CD14-positive monocyte (primary cell): ENCODE data around the gene MIEF1. TPM values are rescaled to one million over a fixed set of nuclear protein-coding genes. Genes with fewer than 3 reads are reported as not detected.

Experiments
- DNase-seq, 3 donors: peaks; one replicate each; pipeline ENCODE4 v3.0.0-alpha.2; 2011 to 2022
- H2AFZ ChIP-seq: 2 replicates; pipeline ENCODE4 v1.6.0; 2012; ENCODE audit warnings: mild to moderate bottlenecking, low read depth, low read length, inconsistent platforms; ENCODE audit not compliant: insufficient read depth, poor library complexity, severe bottlenecking
- H3K27ac ChIP-seq, 2 donors: 1 replicate in 1 of 2; 2 replicates in 1 of 2; pipeline ENCODE4 v1.5.1; 2012 to 2013; ENCODE audit warnings: low read length in 2 of 2, control low read depth in 1 of 2, inconsistent platforms in 1 of 2, low read depth in 1 of 2, mild to moderate bottlenecking in 1 of 2
- H3K27me3 ChIP-seq, 2 donors: one replicate each; pipeline versions ENCODE4 v1.6.0 to v1.6.1; 2011 to 2013; ENCODE audit warnings: low read length in 2 of 2; ENCODE audit not compliant: control insufficient read depth in 2 of 2, insufficient read depth in 2 of 2
- H3K36me3 ChIP-seq, 2 donors: replicated peaks in 1 of 2; 1 replicate in 1 of 2; 2 replicates in 1 of 2; pipeline versions ENCODE4 v1.5.1 to v1.6.1; 2012 to 2013; ENCODE audit warnings: low read length in 2 of 2, control low read depth in 1 of 2, inconsistent platforms in 1 of 2, mild to moderate bottlenecking in 1 of 2; ENCODE audit not compliant: insufficient read depth in 2 of 2, control insufficient read depth in 1 of 2
- H3K4me1 ChIP-seq, 2 donors: 1 replicate in 1 of 2; 2 replicates in 1 of 2; pipeline versions ENCODE4 v1.5.1 to v1.6.1; 2012 to 2013; ENCODE audit warnings: low read length in 2 of 2, control low read depth in 1 of 2, inconsistent platforms in 1 of 2, mild to moderate bottlenecking in 1 of 2, moderate library complexity in 1 of 2; ENCODE audit not compliant: insufficient read depth in 2 of 2, control insufficient read depth in 1 of 2
- H3K4me2 ChIP-seq: replicated peaks from 2 replicates; pipeline ENCODE3; 2012; ENCODE audit warnings: low read length, moderate library complexity, mild to moderate bottlenecking; ENCODE audit not compliant: poor library complexity, severe bottlenecking; ENCODE audit errors: extremely low read depth
- H3K4me3 ChIP-seq, 3 experiments: fragments of 200-600 bp in 1 of 3; sonication (generic) in 1 of 3; replicated peaks in 1 of 3; 1 replicate in 2 of 3; 2 replicates in 1 of 3; pipeline ENCODE4 v1.5.1; 2011 to 2013; ENCODE audit warnings: low read length in 3 of 3, mild to moderate bottlenecking in 3 of 3, control low read depth in 2 of 3, low read depth in 2 of 3, inconsistent platforms in 1 of 3, moderate library complexity in 1 of 3
- H3K79me2 ChIP-seq: 2 replicates; pipeline ENCODE4 v1.6.0; 2012; ENCODE audit warnings: mild to moderate bottlenecking, control low read depth, inconsistent platforms, low read length, moderate library complexity; ENCODE audit not compliant: insufficient read depth
- H3K9ac ChIP-seq: 2 replicates; pipeline ENCODE4 v1.6.0; 2017; ENCODE audit warnings: low read length, mild to moderate bottlenecking; ENCODE audit not compliant: insufficient read depth, poor library complexity, severe bottlenecking
- H3K9me3 ChIP-seq, 2 donors: replicated peaks in 1 of 2; 1 replicate in 1 of 2; 2 replicates in 1 of 2; pipeline versions ENCODE4 v1.5.1 to v1.6.1; 2012 to 2013; ENCODE audit warnings: low read length in 2 of 2, control low read depth in 1 of 2; ENCODE audit not compliant: control insufficient read depth in 1 of 2, insufficient read depth in 1 of 2
- H4K20me1 ChIP-seq: 2 replicates; pipeline ENCODE4 v1.6.0; 2012; ENCODE audit warnings: mild to moderate bottlenecking, low read length, control low read depth, moderate library complexity; ENCODE audit not compliant: insufficient read depth
- H3K27ac Mint-ChIP-seq, 7 donors: one replicate each; pipeline ENCODE4 v1.8.0; 2020; ENCODE audit warnings: mild to moderate bottlenecking in 7 of 7, mixed read lengths in 7 of 7, moderate library complexity in 6 of 7, inconsistent platforms in 2 of 7
- H3K27me3 Mint-ChIP-seq, 3 donors: one replicate each; pipeline ENCODE4 v1.8.0; 2021 to 2022; ENCODE audit warnings: low read depth in 3 of 3, mild to moderate bottlenecking in 3 of 3, mixed read lengths in 3 of 3, moderate library complexity in 3 of 3, inconsistent platforms in 1 of 3
- H3K36me3 Mint-ChIP-seq, 2 donors: one replicate each; pipeline ENCODE4 v1.8.0; 2020; ENCODE audit warnings: mixed read lengths in 2 of 2, inconsistent platforms in 1 of 2, mild to moderate bottlenecking in 1 of 2
- H3K4me1 Mint-ChIP-seq: one replicate; pipeline ENCODE4 v1.8.0; 2020; ENCODE audit warnings: mild to moderate bottlenecking, mixed read lengths
- H3K4me3 Mint-ChIP-seq, 2 donors: one replicate each; pipeline ENCODE4 v1.8.0; 2020; ENCODE audit warnings: mild to moderate bottlenecking in 2 of 2, mixed read lengths in 2 of 2, moderate library complexity in 1 of 2
- H3K9me3 Mint-ChIP-seq, 7 donors: one replicate each; pipeline ENCODE4 v1.8.0; 2020 to 2022; ENCODE audit warnings: mixed read lengths in 7 of 7, mild to moderate bottlenecking in 6 of 7, moderate library complexity in 6 of 7, inconsistent platforms in 2 of 7
- WGBS: methylation state at CpG from one replicate; pipeline ENCODE4 v1.1.5; 2013; ENCODE audit warnings: missing lambda C conversion rate; ENCODE audit not compliant: insufficient coverage; 5-methylcytosine and 5-hydroxymethylcytosine counted together
- intact Hi-C, 2 donors: fragments of 100-400 bp; cut with micrococcal nuclease; formaldehyde crosslinking; loops; one replicate each; pipeline versions ENCODE4 v1.15.0 to v1.15.1; 2023
- polyA plus RNA-seq, 3 donors: library from polyadenylated mRNA; depleted of rRNA in 1 of 3; unstranded in 2 of 3; stranded (reverse) in 1 of 3; fragments of 300-500 nt in 2 of 3; fragments of >200 nt in 1 of 3; fragmentation: Illumina TruSeq in 2 of 3; gene quantifications; 1 replicate in 2 of 3; 2 replicates in 1 of 3; pipeline ENCODE4 v1.2.3, GENCODE V29; 2012 to 2021
- TF ChIP-seq, protein P1 (sequence below): fragments of 200-600 bp; IDR thresholded peaks from one replicate; pipeline ENCODE4 v1.8.0; 2022; ENCODE audit warnings: antibody characterized with exemption, mild to moderate bottlenecking

The MIEF1 gene
- polyA plus RNA-seq, 3 donors, result 9.4 to 14.0 (median 13.3) TPM

DNA sequence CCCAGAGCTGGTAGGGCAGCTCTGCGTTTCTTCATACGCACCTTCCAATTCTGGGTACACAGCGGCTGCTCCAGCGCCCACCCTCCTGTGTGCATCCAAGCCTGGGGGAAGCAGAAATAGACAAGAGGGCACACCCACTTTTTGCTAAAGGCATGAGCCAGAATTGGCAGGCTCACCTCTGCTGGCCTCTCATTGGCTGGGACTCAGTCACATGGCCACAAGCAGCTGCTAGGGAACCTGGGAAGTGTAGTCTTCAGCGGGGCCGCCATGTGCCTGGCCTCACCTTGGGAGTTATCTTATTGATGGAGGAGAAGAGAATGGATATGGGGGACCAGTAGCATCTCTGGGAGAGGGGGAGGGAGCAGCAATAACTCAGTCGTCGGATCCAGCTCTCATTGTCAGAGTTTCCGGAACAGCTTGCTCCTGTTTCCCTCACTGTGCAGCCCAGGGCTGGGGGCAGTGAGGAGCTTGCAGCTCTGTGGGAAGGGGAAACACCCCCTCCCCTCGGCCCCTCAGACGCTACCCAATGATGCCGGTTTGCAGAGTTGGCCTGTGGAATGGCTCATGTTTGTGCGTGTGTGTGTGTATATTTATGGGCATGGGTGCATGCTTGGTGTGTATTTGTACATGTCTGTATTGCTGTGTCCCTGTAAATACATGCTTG is 11.8 kb upstream of the MIEF1 start:
- Histone ChIP-seq H2AFZ (peak overlapping the region; percentile 82), H3K27ac (peak overlapping the region in 1 of 2 donors; percentile 69), H3K27me3 (no peaks in the 10 kb centered on the region), H4K20me1 (no peaks in the 10 kb centered on the region), H3K4me2 (peak overlapping the region; percentile 62), H3K4me3 (peak overlapping the region in 1 of 3 experiments; percentile 63), H3K9me3 (no peaks in the 10 kb centered on the region), H3K9ac (no peak overlapping the region), H3K79me2 (no peaks in the 10 kb centered on the region), H3K4me1 (peaks cover 27 to 29% of the 10 kb centered on the region in 2 donors), H3K36me3 (no peaks in the 10 kb centered on the region)
- TF ChIP-seq, protein P1, sequence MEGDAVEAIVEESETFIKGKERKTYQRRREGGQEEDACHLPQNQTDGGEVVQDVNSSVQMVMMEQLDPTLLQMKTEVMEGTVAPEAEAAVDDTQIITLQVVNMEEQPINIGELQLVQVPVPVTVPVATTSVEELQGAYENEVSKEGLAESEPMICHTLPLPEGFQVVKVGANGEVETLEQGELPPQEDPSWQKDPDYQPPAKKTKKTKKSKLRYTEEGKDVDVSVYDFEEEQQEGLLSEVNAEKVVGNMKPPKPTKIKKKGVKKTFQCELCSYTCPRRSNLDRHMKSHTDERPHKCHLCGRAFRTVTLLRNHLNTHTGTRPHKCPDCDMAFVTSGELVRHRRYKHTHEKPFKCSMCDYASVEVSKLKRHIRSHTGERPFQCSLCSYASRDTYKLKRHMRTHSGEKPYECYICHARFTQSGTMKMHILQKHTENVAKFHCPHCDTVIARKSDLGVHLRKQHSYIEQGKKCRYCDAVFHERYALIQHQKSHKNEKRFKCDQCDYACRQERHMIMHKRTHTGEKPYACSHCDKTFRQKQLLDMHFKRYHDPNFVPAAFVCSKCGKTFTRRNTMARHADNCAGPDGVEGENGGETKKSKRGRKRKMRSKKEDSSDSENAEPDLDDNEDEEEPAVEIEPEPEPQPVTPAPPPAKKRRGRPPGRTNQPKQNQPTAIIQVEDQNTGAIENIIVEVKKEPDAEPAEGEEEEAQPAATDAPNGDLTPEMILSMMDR, result no peak
- Mint-ChIP-seq H3K27me3 (peaks cover 0 to 5% (median 4%) of the 10 kb centered on the region in 3 donors), H3K4me3 (peak overlapping the region; percentile 48 to 60), H3K9me3 (peaks cover 0 to 2% (median 0%) of the 10 kb centered on the region in 7 donors), H3K27ac (peak overlapping the region in 6 of 7 donors; percentile 37 to 71 (median 67)), H3K4me1 (peaks cover 33% of the 10 kb centered on the region), H3K36me3 (no peaks in the 10 kb centered on the region)
- 50% methylated on average over 9 of the region's 13 CpGs for whole genome bisulfite sequencing
- intact Hi-C loops, result loop anchor here (5.0 kb wide), 2 partner anchors 37 to 42 kb away; partner anchors contain the start of gene RPS19BP1 (in 1 of the 2)
- DNase-seq, result peak; percentile 63 to 82 (median 80)

DNA sequence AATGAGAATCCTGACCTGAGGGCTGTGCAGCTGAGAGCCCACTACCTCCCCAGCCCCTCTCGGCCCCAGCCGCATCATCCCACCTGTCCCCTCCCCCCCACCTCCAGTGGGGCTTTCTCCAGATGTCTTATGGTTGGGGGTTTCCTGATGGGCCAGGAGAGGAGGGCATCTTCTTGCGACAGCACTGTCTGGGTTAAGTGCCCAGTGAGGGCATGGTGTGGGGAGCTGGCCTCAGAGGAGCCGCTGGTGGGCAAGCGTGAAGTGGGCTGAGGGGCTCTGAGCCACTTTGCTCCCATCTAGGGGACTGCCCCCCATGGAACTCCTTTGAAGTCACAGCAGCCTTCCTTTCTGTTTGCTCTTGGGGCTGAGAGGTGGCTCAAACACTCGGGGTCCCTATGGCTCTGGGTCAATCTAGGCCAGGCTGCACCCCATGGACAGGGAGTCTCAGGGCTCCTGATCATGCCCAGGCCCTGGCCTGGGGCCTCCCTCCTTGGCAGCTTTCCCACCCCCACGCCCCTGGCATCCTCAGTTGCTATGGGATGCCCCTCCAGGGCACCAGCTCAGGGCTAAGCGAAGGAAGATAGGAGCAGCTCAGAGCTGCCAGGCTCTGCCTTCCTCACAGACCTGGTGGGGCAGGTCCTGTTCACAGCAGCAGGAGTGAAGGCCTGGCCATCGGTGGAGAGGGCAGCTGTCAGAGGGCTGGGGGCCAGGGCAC is 11.0 kb upstream of the MIEF1 start:
- Mint-ChIP-seq H3K9me3 (peaks cover 0 to 2% (median 0%) of the 10 kb centered on the region in 7 donors), H3K27ac (peak overlapping the region in 1 of 7 donors; percentile 63), H3K27me3 (peaks cover 0 to 5% (median 4%) of the 10 kb centered on the region in 3 donors), H3K36me3 (no peaks in the 10 kb centered on the region), H3K4me1 (peaks cover 38% of the 10 kb centered on the region), H3K4me3 (no peak overlapping the region)
- peaks cover 28 to 37% of the 10 kb centered on the region in 2 donors for H3K4me1 ChIP-seq
- DNase-seq, result no peak
- H3K9ac ChIP-seq, result no peak overlapping the region
- H3K36me3 ChIP-seq, result no peaks in the 10 kb centered on the region
- H3K4me3 ChIP-seq, result no peak overlapping the region
- H3K79me2 ChIP-seq, result no peaks in the 10 kb centered on the region
- H3K27ac ChIP-seq, result no peak overlapping the region
- H2AFZ ChIP-seq, result no peak overlapping the region
- no peaks in the 10 kb centered on the region for H3K27me3 ChIP-seq
- intact Hi-C loops, result loop anchor here (5.0 kb wide), 2 partner anchors 36 to 41 kb away; partner anchors contain the start of gene RPS19BP1 (in 1 of the 2)
- no peak overlapping the region for H3K4me2 ChIP-seq
- TF ChIP-seq, protein P1, result no peak
- H4K20me1 ChIP-seq, result no peaks in the 10 kb centered on the region
- WGBS, result 88% methylated on average over 6 of the region's 9 CpGs
- no peaks in the 10 kb centered on the region for H3K9me3 ChIP-seq
